ENCODE measurements around the gene ANGPTL1.
"Not testable (repeated sequence)": the region's sequence is repeated elsewhere in the genome, so short reads cannot be mapped to it uniquely, and the experiment has no call there.

Gene ANGPTL1

GRCh38 chr1:178877896-178878295, 7.0 kb upstream of the ANGPTL1 start:
- Histone ChIP-seq H3K9ac (ENCODE audit: low read depth, low read length) (no peak overlapping the region), H3K36me3 (ENCODE audit: insufficient read depth, low read length) (no peaks in the 10 kb centered on the region), H3K4me1 (ENCODE audit: insufficient read depth, low read length) (no peaks in the 10 kb centered on the region), H3K9me3 (ENCODE audit: control insufficient read depth, insufficient read depth, low read length) (no peaks in the 10 kb centered on the region)

DNA sequence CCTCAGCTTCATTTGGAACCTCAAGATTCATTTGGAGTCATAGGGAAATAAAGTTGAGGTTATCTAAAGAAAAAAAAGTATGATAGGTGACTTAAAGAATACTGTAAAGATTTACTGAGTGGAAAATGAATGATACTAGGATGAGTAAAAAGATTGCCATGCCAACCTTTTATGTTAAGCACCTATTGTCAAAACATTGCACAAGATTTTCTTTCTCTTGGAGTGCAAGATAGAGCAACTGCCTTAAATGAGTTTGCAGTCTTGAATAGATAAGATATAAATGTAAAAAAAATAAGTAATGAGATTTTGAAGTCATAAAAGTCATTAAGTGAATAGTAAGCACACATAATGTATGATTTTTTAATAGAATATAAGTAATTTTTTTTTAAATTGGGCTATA, 5.1 kb upstream of the ANGPTL1 start:
- H3K9ac ChIP-seq (ENCODE audit: low read depth, low read length) = no peak overlapping the region
- H3K9me3 ChIP-seq (ENCODE audit: control insufficient read depth, insufficient read depth, low read length) = no peaks in the 10 kb centered on the region
- no peaks in the 10 kb centered on the region for H3K36me3 ChIP-seq (ENCODE audit: insufficient read depth, low read length)
- H3K4me1 ChIP-seq (ENCODE audit: insufficient read depth, low read length) = peaks cover 10% of the 10 kb centered on the region

DNA sequence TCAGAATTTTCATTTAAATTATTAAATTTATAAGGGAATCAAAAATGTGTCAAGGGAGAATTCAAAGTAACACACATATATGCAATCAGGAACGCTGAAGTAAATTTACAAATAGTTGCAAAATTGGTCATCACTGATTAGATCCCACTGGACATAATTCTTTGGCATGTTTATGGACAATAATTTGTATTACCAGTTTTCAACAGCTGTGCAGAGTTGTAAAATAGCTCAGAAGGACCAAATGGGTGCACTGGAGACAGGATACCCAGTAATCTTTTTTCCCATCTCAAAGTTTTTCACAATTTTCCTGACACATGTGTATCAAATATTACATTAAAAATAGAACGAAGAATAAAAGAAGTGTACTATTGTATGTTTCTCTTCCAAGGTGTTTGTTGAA, 4.1 kb upstream of the ANGPTL1 start:
- no peak overlapping the region for H3K9ac ChIP-seq (ENCODE audit: low read depth, low read length)
- H3K4me1 ChIP-seq (ENCODE audit: insufficient read depth, low read length) = peaks cover 20% of the 10 kb centered on the region
- H3K36me3 ChIP-seq (ENCODE audit: insufficient read depth, low read length) = no peaks in the 10 kb centered on the region
- no peaks in the 10 kb centered on the region for H3K9me3 ChIP-seq (ENCODE audit: control insufficient read depth, insufficient read depth, low read length)

DNA sequence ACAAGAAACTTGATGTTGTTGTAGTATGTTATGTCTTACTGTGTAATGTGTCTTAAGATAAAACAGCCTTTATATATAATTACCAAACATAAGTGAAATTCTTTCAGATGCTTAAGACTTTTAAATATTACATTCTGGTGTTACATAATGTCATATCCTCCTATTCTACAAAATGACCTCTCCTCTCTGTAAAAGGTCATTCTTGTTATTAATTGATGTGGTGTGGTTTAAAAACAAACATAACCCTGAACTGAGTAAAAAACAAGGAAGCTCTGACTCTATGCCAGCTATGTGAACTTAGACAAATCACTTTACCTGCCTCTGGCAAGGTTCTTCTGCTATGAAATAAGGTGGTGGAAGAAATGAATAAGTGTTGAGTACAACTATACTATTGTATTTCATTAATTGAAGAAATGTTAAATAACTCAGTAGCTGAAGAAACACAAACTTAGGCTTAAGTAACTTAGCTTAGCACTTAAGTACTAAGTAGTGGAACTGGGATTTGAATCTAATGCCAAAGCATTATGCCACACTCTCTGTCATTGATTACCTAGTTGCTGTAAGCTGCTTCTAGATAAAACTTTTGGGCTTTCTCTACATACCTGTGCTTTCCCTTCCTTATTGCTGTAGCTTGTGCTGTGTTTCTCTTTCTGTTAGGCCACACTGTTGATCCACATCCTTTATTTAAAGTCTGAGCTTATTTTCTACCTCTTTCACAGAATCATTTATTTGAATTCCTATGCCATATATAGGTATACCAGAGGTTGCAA, 859 bp upstream of the ANGPTL1 start:
- Histone ChIP-seq H3K36me3 (ENCODE audit: insufficient read depth, low read length) (no peaks in the 10 kb centered on the region), H3K4me1 (ENCODE audit: insufficient read depth, low read length) (peaks cover 23% of the 10 kb centered on the region), H3K9me3 (ENCODE audit: control insufficient read depth, insufficient read depth, low read length) (no peaks in the 10 kb centered on the region), H3K9ac (ENCODE audit: low read depth, low read length) (no peak overlapping the region)

DNA sequence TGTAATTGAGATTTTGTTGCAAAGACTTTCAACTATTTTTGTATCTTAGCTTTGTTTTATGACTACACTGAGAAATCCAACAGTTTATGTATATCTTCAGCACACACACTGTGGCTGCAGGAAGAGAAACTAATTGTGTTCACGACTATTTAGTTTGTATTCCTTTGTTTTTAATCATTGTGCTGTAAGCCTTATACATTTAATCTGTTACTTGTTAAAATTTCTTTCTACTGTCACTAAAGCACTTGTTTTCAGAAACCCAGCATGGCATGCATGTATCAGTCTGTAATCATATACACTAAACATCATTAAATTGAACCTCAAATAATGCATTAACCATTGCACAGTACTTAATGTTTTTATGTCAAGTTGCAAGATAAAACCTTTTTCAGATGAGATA, 656 bp downstream of the ANGPTL1 start:
- peaks cover 23% of the 10 kb centered on the region for H3K4me1 ChIP-seq (ENCODE audit: insufficient read depth, low read length)
- no peaks in the 10 kb centered on the region for H3K9me3 ChIP-seq (ENCODE audit: control insufficient read depth, insufficient read depth, low read length)
- no peak overlapping the region for H3K9ac ChIP-seq (ENCODE audit: low read depth, low read length)
- H3K36me3 ChIP-seq (ENCODE audit: insufficient read depth, low read length) = no peaks in the 10 kb centered on the region

DNA sequence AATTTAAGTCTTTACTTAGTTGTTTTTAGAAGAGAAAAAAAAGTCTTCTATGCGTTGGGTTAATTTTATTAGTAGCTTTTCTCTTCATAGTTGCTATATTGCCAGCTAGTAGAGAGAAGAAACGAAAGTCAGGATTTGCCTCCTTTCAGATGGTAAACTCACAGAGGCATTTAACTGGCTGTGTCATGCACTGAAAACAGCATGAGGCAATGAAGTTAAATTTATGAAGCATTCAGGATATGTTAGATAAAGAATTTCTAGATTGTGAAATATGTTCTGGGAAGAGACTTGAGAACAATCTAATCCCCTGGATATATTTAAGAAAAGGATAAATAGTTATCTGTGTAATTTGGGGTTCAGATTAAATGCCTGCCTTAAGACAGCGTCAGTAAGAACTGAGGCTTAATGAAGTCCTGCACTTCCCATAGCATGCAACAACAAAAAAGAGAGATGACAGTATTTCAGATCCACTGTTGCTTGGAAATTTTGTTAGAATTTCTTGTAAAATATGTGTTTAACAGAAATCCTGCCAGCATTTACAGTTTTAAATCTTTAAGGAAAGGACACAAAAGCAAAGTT, 1.7 kb downstream of the ANGPTL1 start:
- Histone ChIP-seq H3K9me3 (ENCODE audit: control insufficient read depth, insufficient read depth, low read length) (no peaks in the 10 kb centered on the region), H3K9ac (ENCODE audit: low read depth, low read length) (no peak overlapping the region), H3K4me1 (ENCODE audit: insufficient read depth, low read length) (peaks cover 23% of the 10 kb centered on the region), H3K36me3 (ENCODE audit: insufficient read depth, low read length) (no peaks in the 10 kb centered on the region)

DNA sequence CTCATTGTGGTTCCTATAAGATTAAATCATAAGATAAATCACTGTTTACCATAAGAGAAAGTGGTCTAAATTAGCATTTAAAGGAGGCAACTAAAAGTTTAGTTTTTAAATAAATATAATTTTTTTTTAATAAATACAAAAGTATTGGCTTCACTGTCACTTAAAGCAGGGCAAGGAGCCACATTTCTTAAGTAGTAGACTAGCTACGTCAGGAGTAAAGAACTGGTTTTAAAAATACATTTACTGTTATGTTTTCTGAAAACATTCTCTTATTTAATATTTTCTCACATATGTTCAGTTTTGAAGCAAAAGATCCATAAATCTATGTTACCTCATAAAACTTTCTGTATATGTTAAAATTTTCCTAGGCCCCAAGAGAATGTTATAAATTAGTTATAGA, 2.2 kb downstream of the ANGPTL1 start:
- H3K4me1 ChIP-seq (ENCODE audit: insufficient read depth, low read length) = peaks cover 23% of the 10 kb centered on the region
- H3K36me3 ChIP-seq (ENCODE audit: insufficient read depth, low read length) = no peaks in the 10 kb centered on the region
- H3K9ac ChIP-seq (ENCODE audit: low read depth, low read length) = no peak overlapping the region
- no peaks in the 10 kb centered on the region for H3K9me3 ChIP-seq (ENCODE audit: control insufficient read depth, insufficient read depth, low read length)

DNA sequence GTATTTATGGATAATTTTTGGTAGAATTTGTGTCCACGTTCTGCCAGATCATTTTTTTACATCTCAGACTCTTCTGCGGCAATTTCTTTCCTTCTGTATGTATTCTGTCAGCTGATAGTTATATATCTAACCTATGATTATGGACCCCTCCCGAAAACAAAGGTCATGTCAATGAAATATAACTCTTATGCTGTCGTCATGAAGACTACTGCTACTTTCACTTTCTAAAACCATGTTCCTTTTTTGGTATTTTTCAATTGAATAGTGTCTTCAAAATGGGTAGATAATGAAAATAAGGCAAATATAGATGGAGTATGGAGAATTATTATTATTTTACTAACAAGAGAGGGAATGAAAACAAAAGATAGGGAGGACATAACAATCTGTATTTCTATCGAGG, 3.2 kb downstream of the ANGPTL1 start:
- no peak overlapping the region for H3K9ac ChIP-seq (ENCODE audit: low read depth, low read length)
- H3K36me3 ChIP-seq (ENCODE audit: insufficient read depth, low read length) = no peaks in the 10 kb centered on the region
- no peaks in the 10 kb centered on the region for H3K9me3 ChIP-seq (ENCODE audit: control insufficient read depth, insufficient read depth, low read length)
- peaks cover 23% of the 10 kb centered on the region for H3K4me1 ChIP-seq (ENCODE audit: insufficient read depth, low read length)

- no peak overlapping the region for H3K9ac ChIP-seq (ENCODE audit: low read depth, low read length)
- no peaks in the 10 kb centered on the region for H3K9me3 ChIP-seq (ENCODE audit: control insufficient read depth, insufficient read depth, low read length)
- H3K4me1 ChIP-seq (ENCODE audit: insufficient read depth, low read length) = no peaks in the 10 kb centered on the region; the same call in 1 of the 2 replicates
- H3K36me3 ChIP-seq (ENCODE audit: insufficient read depth, low read length) = no peaks in the 10 kb centered on the region
Measured at GRCh38 chr1:178864326-178864725, 6.6 kb downstream of the ANGPTL1 start.

GRCh38 chr1:178862864-178863263, 8.0 kb downstream of the ANGPTL1 start:
- Histone ChIP-seq H3K36me3 (ENCODE audit: insufficient read depth, low read length) (no peaks in the 10 kb centered on the region), H3K9me3 (ENCODE audit: control insufficient read depth, insufficient read depth, low read length) (no peaks in the 10 kb centered on the region), H3K4me1 (ENCODE audit: insufficient read depth, low read length) (no peaks in the 10 kb centered on the region), H3K9ac (ENCODE audit: low read depth, low read length) (no peak overlapping the region)

- Histone ChIP-seq H3K36me3 (ENCODE audit: insufficient read depth, low read length) (no peaks in the 10 kb centered on the region), H3K4me1 (ENCODE audit: insufficient read depth, low read length) (no peaks in the 10 kb centered on the region), H3K9me3 (ENCODE audit: control insufficient read depth, insufficient read depth, low read length) (no peaks in the 10 kb centered on the region), H3K9ac (ENCODE audit: low read depth, low read length) (no peak overlapping the region)
Measured at GRCh38 chr1:178862416-178862815, 8.5 kb downstream of the ANGPTL1 start.

DNA sequence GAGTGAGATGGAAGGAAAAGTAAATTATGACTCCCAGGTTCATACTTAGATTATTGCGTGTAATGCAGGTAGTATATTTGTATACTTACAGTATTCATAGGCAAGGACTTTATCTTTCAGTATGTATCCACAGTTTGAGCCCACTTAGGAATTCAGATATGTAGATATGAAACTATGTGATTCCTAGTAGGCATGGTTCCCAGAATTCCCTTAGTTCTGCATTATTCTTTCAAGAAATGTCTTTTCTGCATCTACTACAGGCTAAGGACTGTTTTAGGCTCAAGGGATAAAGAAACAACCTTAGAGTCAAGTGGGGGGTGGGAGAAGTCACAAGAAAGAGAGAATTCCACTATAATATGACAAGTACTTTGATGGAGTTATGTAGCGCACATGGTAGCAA, 13.8 kb downstream of the ANGPTL1 start:
- no peaks in the 10 kb centered on the region for H3K36me3 ChIP-seq (ENCODE audit: insufficient read depth, low read length)
- no peaks in the 10 kb centered on the region for H3K9me3 ChIP-seq (ENCODE audit: control insufficient read depth, insufficient read depth, low read length)
- H3K9ac ChIP-seq (ENCODE audit: low read depth, low read length) = no peak overlapping the region
- H3K4me1 ChIP-seq (ENCODE audit: insufficient read depth, low read length) = no peaks in the 10 kb centered on the region

DNA sequence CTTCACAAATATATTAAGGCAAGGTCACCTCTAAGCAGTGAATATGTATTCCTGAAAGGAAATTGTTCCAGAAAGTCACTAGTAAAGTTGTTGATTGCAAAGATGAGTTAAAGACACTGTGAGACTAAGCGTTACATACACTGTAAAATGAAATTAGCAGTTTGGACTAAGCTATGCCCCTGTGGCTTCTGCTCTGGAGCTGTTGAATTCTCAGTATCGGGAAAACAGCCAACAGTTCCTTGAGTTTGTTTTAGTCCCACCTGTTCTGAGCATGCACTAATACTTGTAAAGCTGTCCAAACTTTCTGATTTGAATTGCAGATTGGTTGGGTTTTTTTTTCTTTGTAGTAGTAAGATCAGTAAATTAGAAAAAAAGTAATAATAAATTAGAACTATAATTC, 21.0 kb downstream of the ANGPTL1 start:
- Histone ChIP-seq H3K9ac (ENCODE audit: low read depth, low read length) (no peak overlapping the region), H3K36me3 (ENCODE audit: insufficient read depth, low read length) (no peaks in the 10 kb centered on the region), H3K9me3 (ENCODE audit: control insufficient read depth, insufficient read depth, low read length) (no peaks in the 10 kb centered on the region), H3K4me1 (ENCODE audit: insufficient read depth, low read length) (no peaks in the 10 kb centered on the region)

DNA sequence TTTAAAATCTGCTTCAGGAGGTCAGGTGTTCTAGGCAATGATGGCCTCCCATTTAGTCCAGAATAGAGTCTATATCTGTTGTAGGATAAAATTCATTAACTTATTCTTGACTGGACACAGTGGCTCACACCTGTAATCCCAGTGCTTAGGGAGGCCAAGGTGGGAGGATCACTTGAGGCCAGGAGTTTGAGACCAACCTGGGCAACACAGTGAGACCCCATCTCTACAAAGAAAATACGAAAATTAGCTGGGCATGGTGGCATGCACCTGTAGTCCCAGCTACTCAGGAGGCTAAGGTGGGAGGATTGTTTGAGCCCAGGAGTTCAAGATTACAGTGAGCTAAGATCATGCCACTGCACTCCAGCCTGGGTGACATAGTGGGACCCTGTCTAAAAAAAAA, 23.0 kb downstream of the ANGPTL1 start:
- not testable (repeated sequence) for H3K36me3 ChIP-seq (ENCODE audit: insufficient read depth, low read length)

GRCh38 chr1:178847396-178847849, 23.5 kb downstream of the ANGPTL1 start:
- H3K9me3 ChIP-seq (ENCODE audit: control insufficient read depth, insufficient read depth, low read length) = no peaks in the 10 kb centered on the region
- no peak overlapping the region for H3K9ac ChIP-seq (ENCODE audit: low read depth, low read length)
- H3K36me3 ChIP-seq (ENCODE audit: insufficient read depth, low read length) = no peaks in the 10 kb centered on the region
- H3K4me1 ChIP-seq (ENCODE audit: insufficient read depth, low read length) = no peaks in the 10 kb centered on the region

More for the DNA sequence above, 23.0 kb downstream of the ANGPTL1 start:
- H3K4me1 ChIP-seq (ENCODE audit: insufficient read depth, low read length); H3K9me3 ChIP-seq (ENCODE audit: control insufficient read depth, insufficient read depth, low read length); H3K9ac ChIP-seq (ENCODE audit: low read depth, low read length): not testable (repeated sequence)
